ENCODE results near the gene SLC38A9.
"Not testable (repeated sequence)": the region's sequence is repeated elsewhere in the genome, so short reads cannot be mapped to it uniquely, and the experiment has no call there.

SLC38A9 gene

GRCh38 chr5:55610542-55610941, 101.6 kb downstream of the SLC38A9 start:
- TF ChIP-seq, protein P1, sequence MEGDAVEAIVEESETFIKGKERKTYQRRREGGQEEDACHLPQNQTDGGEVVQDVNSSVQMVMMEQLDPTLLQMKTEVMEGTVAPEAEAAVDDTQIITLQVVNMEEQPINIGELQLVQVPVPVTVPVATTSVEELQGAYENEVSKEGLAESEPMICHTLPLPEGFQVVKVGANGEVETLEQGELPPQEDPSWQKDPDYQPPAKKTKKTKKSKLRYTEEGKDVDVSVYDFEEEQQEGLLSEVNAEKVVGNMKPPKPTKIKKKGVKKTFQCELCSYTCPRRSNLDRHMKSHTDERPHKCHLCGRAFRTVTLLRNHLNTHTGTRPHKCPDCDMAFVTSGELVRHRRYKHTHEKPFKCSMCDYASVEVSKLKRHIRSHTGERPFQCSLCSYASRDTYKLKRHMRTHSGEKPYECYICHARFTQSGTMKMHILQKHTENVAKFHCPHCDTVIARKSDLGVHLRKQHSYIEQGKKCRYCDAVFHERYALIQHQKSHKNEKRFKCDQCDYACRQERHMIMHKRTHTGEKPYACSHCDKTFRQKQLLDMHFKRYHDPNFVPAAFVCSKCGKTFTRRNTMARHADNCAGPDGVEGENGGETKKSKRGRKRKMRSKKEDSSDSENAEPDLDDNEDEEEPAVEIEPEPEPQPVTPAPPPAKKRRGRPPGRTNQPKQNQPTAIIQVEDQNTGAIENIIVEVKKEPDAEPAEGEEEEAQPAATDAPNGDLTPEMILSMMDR (conservative IDR thresholded peaks at IDR 0.05): no peak
- no peak overlapping the region for H3K27ac ChIP-seq

DNA sequence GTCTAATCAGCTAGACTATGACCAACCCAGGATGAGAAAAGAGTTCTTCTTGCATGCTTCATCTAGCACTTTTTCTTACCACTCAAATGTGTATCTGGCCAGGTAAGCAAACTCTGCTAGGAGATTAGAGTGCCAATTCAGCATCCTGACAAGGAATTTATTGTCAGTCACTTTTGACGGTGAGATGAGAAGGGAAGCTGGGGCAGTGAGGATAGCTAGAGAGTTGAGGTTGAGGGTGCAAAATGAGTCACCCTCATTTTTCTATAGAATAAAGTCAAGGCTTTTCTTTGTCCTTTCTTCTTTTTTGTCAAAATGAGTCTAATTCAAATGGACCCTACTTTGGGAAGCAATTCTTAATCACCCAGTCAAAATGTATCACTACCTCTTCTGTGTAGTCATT, 102.7 kb downstream of the SLC38A9 start:
- H3K27ac ChIP-seq: no peak overlapping the region
- TF ChIP-seq, protein P1 (conservative IDR thresholded peaks at IDR 0.05): no peak

DNA sequence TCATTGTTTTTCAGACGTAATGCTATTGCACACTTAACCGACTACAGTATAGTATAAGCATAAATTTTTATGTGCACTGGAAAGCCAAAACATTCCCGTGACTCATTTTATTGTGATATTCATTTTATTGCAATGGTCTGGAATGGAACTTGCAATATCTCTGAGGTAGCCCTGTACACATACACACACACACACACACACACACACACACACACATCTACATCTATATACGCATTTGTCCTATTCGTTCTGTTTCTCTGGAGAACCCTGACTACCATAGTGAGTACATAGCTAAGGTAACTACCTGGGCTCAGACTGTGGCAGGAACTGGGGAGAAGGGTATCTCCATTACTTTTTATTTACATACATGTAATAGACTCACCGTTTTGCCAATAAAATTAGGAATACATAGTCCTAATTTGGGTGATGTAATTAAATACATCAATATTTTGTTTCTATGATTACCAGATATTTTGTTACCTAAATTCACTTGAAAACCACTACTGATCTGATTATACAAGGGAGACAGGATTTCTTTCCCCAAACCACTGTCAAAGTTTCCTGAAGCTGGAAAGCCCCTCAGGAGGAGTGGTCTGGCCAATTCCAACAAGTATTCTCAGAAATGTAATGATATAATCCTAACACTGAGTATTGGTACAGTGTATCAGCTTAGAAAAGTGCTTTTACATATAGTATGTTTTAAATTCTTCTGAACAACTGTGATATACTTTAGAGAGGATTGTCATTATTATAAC, 103.4 kb downstream of the SLC38A9 start:
- no peak overlapping the region for H3K27ac ChIP-seq
- TF ChIP-seq, protein P1 (conservative IDR thresholded peaks at IDR 0.05): no peak

DNA sequence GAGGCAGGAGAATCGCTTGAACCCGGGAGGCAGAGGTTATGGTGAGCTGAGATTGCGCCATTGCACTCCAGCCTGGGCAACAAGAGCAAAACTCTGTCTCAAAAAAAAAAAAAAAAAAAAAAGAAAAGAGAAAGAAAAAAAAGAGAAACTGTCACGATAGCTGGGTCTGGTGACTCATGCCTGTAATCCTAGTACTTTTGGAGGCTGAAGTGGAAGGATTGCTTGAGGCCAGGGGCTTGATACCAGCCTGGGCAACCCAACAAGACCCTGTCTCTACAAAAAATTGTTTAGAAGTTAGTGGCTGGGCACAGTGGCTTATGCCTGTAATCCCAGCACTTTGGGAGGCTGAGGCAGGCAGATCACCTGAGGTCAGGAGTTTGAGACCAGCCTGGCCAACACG, 104.8 kb downstream of the SLC38A9 start:
- H3K27ac ChIP-seq: not testable (repeated sequence)

DNA sequence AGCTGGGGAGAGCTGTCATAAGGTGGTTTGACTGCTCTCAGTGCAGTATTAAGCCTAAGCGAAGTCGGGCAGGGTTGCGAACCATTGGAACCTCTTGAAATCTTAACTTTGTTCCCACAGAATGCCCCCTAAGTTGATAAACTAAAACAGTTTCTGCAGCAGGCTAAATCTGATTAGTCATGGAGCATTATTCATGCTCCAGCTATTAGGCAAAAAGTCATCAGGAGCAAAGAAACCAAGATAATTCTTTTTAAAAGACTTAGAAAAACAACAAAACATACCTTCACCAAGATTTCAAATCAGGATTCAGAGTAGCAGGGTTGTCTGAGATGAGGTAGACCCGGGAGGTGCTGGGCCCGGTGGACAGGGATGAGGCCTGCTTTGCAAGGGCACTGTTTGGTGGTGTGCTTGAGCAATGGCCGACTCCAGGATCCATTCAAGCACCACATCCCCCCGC, 107.5 kb downstream of the SLC38A9 start:
- TF ChIP-seq, protein P1 (conservative IDR thresholded peaks at IDR 0.05): no peak

GRCh38 chr5:55603922-55604321, 108.2 kb downstream of the SLC38A9 start:
- no peak overlapping the region for H3K27ac ChIP-seq
- TF ChIP-seq, protein P1 (conservative IDR thresholded peaks at IDR 0.05): no peak

More for the DNA sequence above, 107.5 kb downstream of the SLC38A9 start:
- no peak overlapping the region for H3K27ac ChIP-seq

DNA sequence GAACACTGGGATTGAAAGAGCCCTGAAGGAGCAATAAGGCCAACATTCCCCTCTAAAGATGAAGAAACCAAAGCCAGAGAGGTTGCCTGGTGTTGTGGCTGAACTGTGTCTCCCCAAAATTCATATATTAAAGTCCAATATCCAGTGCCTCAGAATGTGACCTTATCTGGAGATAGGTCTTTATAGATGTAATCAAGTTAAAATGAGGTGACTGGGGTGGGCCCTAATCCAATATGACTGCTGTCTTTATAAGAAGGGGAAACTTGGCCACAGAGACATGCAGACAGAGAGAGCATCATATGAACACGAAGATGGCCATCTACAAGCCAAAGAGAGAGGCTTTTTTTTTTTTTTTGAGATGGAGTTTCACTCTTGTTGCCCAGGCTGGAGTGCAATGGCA, 110.5 kb downstream of the SLC38A9 start:
- H3K27ac ChIP-seq: peak overlapping the region; percentile 79
- TF ChIP-seq, protein P1 (conservative IDR thresholded peaks at IDR 0.05): no peak

- TF ChIP-seq, protein P1 (conservative IDR thresholded peaks at IDR 0.05): no peak
- peak overlapping the region; percentile 79 for H3K27ac ChIP-seq
Observed at GRCh38 chr5:55601204-55601618, 110.9 kb downstream of the SLC38A9 start.
